Measurements from ENCODE around the gene BRINP2. TPM values are rescaled to one million over a fixed set of nuclear protein-coding genes. Genes with fewer than 3 reads are reported as not detected.

Gene BRINP2
- total and polyA plus RNA-seq, 4 donors = 0.05 to 0.75 (median 0.36) TPM

- no peaks in the 10 kb centered on the region for H3K9me3 ChIP-seq (ENCODE audit: control insufficient read depth in 4 of 4, low read length in 3 of 4)
These were observed 64.6 kb downstream of the BRINP2 start for GRCh38 chr1:177235350-177235749.

More at GRCh38 chr1:177235350-177235749, 64.6 kb downstream of the BRINP2 start:
- Histone ChIP-seq H3K4me1 (ENCODE audit: control insufficient read depth in 4 of 4, insufficient read depth in 4 of 4, low read length in 3 of 4) (no peaks in the 10 kb centered on the region), H3K36me3 (ENCODE audit: control insufficient read depth in 4 of 4, insufficient read depth in 3 of 4, low read depth in 1 of 4, low read length in 3 of 4) (no peaks in the 10 kb centered on the region), H3K27me3 (ENCODE audit: control insufficient read depth in 4 of 4, insufficient read depth in 4 of 4, low read length in 3 of 4) (no peaks in the 10 kb centered on the region), H3K9ac (ENCODE audit: low read depth in 1 of 2, low read length in 2 of 2) (no peak overlapping the region), H3K4me3 (ENCODE audit: low read depth in 1 of 3, low read length in 3 of 3) (no peak overlapping the region), H3K27ac (ENCODE audit: low read depth in 1 of 2, low read length in 2 of 2) (no peak overlapping the region)
- DNase-seq (ENCODE audit: low spot score) = no peak
- TF ChIP-seq CTCF (IDR thresholded peaks at IDR 0.05; ENCODE audit: low read depth, low read length, missing input control) (no peak), MAX (IDR thresholded peaks at IDR 0.05) (no peak), YY1 (IDR thresholded peaks at IDR 0.05) (no peak), FOXA2 (IDR thresholded peaks at IDR 0.05) (no peak), FOXA1 (IDR thresholded peaks at IDR 0.05) (no peak), EGR1 (IDR thresholded peaks at IDR 0.05; ENCODE audit: low read depth in 2 of 2) (no peak), ATF3 (IDR thresholded peaks at IDR 0.05) (no peak), JUND (IDR thresholded peaks at IDR 0.05) (no peak), REST (IDR thresholded peaks at IDR 0.05) (no peak), HNF4A (conservative IDR thresholded peaks at IDR 0.05) (no peak), ZBTB33 (IDR thresholded peaks at IDR 0.05) (no peak), TAF1 (conservative IDR thresholded peaks at IDR 0.05) (no peak), HNF4G (IDR thresholded peaks at IDR 0.05) (no peak), SP1 (IDR thresholded peaks at IDR 0.05) (no peak), RAD21 (IDR thresholded peaks at IDR 0.05) (no peak), GABPA (IDR thresholded peaks at IDR 0.05 in 1 of 2, conservative IDR thresholded peaks at IDR 0.05 in 1 of 2) (no peak)
- 84% methylated on average over 7 of the region's 7 CpGs for WGBS
